MV-4-11 (cell line): ENCODE results near the gene P4HA3.
A peak's percentile ranks its signal among the peaks of the same experiment; 100 is the strongest.
"Not testable (repeated sequence)": the region's sequence is repeated elsewhere in the genome, so short reads cannot be mapped to it uniquely, and the experiment has no call there.

Source experiments
- DNase-seq: peaks from one replicate; lab custom pipeline; 2025; lab: John Stamatoyannopoulos, UW

Gene P4HA3

DNA sequence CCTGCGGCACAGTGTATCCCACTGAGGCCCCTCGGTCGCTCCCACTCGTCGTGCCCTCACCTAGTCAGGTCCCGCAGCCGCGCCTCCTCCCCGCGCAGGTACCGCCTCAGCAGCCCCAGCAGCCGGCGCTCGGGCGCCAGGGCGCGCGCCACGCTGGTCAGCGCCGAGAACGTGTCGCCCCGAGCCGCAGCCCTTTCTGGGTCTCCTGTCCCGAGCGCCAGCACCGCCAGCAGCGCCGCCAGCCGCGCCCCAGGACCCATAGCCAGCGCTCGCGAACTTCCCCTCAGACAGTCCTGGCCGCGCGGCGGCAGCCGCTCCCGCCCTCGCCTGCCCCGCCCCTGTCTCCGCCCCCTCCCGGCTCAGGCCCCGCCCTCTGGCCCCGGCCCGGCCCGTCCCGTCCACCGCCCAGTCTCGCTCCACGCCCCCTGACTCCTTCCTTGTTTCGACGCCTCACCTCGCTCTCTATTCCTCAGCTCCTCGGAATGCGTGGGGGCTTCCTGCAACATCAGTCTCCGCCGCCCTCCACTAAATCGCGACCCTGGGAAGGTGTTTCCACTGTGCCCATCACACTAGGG, at the start of gene P4HA3:
Gene P4HA3 (minus strand): TSS at position 289 of the 575 bp plus-strand sequence. CDS start 29 bp downstream, at position 260.
- DNase-seq = peak; percentile 25

DNA sequence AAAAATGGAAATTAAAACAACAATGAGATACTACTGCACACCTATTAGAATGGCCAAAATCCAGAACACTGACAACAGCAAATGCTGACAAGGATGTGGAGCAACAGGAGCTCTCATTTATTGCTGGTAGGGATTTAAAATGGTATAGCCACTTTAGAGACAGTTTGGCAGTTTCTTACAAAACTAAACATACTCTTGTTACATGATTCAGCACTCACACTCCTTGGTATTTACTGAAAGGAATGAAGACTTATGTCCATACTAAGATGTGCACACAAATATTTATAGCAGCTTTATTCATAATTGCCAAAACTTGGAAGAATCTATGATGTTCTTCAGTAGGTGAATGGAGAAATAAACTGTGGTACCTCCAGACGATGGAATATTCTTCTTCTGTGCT, 46.0 kb upstream of the P4HA3 start:
- DNase-seq = no peak

DNA sequence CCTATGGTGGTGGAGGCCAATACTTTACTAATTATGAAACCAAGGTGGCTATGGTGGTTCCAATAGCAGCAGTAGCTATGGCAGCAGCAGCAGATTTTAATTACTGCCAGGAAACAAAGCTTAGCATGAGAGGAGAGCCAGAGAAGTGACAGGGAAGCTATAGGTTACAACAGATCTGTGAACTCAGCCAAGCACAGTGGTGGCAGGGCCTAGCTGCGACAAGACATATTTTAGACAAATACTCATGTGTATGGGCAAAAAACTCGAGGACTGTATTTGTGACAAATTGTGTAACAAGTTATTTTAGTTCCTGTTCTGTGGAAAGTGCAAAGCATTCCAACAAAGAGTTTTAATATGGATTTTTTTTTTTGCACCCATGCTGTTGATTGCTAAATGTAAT, 44.2 kb upstream of the P4HA3 start:
- DNase-seq = no peak

DNA sequence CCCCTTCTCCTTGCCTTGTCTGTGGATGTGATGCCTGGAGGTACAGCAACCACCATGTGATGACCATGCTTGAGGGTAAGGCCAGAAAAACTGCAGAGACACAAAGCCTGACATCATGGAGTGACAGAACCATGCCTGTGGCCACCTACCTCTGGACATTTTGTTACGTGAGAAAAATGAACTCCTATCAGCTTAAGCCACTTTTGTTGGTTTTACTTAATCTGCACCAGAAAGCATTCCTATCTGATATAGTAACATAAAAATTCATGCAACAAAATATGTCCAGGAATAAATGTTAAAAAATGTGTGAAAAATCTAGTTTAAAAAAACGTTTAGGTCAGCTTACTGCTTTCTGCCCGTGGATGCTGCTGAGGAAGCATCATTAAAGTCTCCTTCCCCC, 42.6 kb upstream of the P4HA3 start:
- DNase-seq = no peak

DNA sequence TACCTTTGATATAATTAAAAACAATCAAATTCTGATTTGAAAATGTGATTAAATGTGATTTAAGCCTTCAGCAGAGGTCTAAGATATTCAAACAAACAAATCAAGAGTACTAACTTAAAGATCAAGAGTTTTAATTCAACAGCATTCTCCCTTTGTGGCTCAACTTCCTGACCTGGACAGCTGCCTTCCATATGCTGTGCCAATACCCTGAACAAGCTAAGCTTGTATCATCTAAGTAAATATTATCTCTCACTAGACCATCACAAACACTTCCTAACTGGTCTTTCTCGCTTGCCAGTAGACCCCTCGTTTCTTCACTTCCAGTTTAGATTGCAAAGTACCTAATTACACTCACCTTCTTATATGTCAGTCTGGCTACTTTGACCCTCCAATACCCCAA, 35.9 kb upstream of the P4HA3 start:
- no peak for DNase-seq

DNA sequence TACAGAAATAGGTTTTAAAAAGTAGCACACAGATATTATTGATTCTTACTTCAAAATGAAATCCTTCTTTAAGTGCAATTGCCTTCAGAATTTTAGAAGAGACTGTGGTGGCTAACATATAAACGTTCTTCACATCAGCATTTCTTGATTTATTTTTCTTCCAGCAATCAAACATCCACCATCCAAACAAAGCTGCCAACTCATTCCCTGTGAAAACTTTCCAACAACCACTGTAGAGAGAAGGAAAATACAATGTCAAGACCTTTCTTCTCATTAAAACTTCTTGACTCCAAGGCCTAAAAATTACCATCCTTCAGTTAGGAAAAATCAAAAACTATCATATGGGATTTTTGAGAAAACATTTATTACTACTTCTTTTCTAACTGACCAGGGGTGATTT, 34.0 kb upstream of the P4HA3 start:
- DNase-seq = no peak

DNA sequence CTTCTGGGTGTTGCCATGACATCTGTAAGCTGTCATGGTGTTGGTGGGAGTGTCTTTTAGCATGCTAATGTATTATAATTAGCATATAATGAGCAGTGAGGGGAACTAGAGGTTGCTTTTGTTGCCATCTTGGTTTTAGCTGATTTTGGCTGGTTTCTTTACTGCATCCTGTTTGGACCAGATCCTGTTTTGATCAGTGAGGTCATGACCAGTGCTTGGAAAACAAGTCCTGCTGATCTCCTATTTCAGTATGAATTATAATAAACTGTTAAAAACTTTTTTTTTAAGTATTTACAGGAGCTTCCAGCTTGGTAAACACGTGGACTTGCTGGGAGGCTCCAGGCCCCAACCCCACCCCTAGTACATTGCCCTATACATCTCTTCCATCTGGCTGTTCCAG, 30.5 kb upstream of the P4HA3 start:
- DNase-seq = no peak

DNA sequence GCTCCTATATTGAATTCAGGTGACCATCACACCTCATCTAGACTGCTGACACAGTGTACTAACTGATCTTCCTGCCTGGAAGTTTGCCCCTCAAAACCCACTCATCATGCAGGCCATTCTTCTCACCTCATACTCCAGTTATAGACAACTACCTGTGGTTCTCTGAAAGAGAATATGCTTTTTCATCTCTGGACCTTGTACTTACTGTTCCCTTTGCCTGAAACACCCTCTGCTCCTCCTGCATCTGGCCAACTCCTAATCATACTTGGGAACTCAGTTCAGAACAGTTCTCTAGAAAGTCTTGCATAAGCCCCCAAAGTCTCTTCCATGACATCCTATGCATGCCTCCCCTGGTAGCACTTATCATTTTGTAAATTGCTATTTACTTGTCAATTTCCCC, 28.2 kb upstream of the P4HA3 start:
- no peak for DNase-seq

DNA sequence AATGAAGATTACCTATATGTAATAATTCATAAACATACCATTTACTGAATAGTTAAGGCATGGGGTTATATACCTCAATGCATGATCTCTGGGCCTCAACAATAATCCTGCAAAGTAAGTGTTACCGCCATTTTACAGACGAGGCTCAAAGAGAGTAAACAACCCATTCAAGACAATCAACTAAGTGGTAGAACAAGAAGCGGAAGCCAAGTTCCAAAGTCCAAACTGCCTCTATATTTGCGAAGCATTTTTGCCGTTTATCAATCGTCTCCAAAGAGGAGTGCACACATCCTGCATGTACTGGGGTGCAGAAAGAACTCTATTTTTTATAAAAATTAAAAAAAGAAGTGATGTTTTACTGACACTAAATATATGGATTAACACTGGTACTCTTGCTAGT, 27.5 kb upstream of the P4HA3 start:
- DNase-seq = no peak

DNA sequence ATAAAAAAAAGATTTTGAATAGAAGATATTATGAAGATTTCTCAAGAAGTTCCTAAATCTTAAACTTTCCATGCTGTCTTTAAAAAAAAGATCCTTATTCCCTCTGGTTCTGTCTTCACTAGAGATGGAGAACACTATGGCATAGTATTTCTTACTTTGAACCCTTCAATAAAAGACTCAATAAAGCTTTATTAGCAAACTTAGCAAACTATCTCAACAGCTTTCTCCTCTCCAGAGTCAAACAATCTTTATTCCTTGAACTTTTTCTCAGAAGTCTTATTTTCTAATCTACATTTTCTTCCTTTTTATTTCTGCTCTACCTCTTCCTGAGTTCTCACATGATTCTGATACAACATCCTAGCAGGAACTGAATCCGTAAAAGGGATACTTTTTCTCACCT, 21.8 kb upstream of the P4HA3 start:
- DNase-seq = no peak

DNA sequence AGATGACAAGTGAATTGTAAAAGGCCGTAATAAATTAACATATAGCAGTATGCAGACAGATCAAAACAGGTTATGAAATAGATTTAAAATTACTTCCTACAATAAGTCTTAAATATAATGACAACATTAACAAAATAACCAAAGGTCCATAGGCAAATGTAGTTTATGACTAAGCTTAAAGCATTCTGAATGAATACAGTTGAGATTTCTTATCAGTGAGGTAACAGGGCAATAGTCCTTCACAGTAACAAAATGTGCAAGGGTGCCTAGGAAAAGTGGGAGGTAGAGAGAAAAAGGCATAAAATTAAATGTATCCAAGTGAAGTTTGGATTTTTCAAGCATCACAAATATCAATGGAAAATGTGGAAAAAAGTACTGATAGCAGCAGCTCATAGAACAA, 20.9 kb upstream of the P4HA3 start:
- no peak for DNase-seq

DNA sequence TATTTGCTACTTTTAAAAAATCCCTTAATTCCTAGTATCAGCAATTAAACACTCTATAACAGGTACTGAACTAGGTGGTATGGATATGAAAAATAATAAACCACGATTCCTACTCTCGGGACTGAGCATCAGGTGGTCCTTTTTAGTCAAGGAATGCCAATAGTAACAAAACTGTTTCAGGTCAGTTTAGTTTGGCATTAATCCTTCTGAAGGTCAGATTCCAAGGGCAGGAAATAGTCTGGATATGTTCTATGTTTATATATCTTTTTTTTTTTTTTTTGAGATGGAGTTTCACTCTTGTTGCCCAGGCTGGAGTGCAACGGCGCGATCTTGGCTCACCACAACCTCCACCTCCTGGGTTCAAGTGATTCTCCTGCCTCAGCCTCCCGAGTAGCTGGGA, 19.6 kb upstream of the P4HA3 start:
- not testable (repeated sequence) for DNase-seq

DNA sequence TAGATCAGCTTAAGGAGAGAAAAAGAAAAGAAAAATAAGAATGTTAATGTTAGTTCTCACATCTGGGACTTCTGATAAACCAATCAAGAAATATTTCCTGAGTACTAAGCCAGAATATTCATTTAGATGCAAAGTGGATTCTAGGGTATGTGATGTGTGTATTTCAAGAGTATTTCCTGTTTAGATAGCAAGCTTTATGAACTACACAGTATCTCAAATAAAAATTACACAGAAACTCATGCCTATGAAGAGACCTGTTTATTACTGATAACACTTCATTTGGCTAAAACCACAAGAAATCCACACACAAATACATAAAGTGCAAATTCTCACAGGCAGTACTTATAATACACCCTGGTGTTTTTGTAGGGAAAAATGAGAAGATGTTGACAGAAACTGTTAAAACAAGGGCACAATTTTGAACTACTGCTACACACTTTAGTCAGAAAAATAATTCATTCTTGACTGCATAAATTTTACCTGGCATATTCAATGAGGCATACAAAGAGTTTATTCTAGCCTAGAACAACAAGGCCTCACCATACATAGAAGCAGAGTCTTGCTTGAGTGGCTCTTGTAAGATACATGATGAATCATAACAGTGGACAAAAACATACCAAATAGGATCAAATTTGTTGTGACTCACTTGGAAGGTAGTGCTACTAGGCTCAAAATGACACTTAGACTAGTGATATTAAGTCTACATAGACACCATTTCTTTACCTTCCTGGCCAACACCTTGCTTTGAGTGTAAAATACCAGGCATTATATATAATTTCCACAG, 18.8 kb upstream of the P4HA3 start:
- no peak for DNase-seq

DNA sequence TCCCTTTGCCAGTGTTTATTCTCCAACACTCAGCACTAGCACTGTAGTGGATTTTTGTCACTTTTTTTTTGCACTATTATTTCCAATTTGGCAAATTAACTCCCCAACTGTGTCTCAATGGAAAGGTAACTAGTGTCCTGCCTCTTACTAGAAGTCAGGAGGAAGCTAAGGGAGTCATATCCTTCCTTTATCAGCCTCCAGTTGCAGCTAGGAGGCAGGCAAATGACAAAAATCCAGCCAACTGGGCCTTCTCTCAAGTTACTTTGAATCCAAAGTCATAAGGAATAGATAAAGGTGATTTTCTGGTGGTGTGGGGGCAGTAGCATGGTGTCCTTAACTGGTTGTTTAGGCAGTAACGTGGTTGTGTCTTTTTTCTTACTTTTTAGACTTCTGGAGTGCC, 15.6 kb upstream of the P4HA3 start:
- DNase-seq = no peak

DNA sequence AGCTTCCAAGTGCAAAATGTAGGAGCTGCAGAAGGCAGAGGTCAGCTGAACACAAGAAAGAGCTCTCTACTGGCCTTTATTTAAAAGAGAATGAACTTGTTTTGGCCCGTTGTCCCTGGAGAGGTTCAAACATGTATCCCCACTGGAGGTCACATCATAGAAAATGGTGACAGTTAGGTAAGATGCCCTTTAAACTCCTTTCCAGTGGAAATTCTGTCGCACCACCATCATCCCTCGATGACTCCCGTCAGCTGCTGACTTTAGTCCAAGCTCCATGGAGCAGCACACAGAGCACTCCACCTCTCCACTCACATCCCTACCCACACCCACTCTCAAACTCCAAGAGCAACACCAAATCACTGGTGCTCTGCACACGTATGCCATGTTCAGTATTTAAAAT, 15.2 kb upstream of the P4HA3 start:
- DNase-seq = no peak

DNA sequence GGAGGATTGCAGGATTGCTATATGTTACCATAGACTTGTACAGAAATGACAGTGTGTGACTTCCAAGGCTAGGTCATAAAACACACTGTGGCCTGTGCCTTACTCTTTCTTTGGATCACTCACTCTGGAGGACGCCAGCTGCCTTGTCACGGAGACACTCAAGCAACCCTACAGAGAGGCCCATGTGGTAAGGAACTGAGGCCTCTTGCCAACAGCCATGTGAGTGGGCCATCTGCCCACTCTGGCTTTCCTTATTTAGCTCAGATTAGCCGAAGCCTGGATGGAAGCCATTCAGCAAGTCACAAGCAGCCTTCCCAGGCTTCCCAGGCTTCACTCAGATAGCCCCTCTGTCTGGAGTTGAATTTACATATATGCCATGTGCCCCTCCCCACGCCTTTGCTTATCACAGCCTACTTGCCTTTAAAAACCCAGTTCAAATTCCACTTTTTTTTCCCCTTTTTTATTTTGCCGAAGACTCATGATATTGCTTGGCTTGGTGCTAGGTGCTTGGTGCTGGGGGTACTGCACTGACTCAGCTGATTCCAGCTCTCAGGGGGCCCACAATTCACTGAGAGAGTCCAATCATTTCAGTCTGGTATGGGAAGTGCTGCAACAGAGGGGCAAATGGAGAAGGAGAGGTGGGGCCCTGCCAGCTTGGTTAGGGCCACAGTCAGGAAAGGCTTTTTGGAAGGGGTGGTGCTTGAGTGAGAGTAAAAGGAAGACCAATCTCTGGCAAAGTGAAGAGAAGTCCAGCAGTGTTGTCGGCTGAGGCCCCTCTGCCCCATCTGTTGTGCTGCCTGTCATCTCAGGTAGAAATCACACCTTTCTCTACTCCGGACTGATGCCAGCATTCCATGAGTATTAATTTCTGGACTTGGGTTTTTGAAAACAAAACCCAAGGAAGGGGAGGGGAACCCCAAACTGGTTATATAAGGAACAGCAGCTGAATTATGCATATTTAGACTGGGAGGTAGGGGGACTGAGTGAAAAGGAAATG, 14.5 kb upstream of the P4HA3 start:
- no peak for DNase-seq

DNA sequence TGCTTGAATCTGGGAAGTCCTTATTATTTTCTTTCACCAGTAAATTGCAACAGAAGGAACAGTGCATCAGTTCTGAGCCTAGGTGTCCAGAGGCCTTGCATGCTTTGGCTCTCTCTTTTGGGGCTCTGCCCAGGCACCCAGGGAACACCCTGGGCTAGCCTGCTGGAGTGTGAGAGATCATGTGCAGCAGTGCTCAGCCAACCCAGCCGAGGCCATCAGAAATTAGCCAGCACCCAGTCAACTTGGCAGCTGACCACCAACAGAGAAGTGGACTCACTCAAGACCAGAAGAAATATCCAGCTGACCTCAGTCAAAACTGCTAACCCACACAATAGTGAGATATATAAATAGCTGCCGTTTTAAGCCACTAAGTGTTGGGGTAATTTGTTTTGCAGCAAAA, 11.2 kb upstream of the P4HA3 start:
- no peak for DNase-seq

DNA sequence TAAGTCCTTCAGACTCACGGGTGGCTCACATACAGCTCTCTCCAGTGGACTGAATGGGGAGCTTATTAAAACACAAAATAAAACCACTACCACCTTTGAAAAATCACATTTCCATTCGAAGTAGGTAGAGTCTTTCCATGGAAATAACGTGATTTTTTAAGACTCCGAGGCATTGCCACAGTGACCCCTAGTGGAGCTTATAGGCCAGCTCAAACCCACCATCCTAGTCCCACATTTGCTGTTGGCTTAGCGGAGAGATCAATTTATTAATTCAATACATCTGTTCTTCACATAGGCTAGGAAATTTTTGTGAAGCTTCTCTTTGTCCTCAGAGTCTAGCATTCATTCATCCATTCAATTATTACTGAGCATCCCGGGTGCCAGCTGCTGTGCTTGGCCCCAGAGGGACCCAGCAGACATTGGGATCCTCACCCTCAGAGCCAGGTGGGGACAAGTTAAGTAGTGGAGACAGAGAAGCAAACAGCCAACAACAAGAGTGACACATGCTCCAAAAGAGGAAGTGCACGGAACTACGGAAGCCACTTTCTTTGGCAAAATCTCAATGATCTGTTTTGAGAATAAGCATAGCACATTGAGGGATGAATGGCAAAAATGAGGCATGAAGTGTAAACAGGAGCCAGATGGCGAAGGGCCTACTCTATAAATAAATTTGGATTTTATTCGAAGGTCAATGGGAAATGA, 10.2 kb upstream of the P4HA3 start:
- peak; percentile 73 for DNase-seq

DNA sequence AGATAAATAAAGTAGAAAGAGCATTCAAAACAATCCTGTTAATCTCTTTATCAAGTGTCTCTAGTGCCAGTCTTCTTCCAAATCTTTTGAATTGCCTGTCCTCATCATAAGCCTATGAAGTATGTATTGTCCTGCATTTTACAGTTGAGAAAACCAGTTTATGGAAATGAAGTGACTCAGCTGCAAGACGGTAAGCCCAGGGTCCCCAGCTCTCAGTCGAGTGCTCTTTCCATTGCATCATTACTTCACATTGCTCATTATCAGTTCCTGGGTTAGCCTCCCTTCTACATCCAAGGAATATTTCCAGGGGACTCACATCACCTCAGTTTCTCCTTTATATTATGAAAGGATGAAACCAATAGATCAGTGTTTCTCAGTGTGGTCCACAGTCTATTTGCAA, 9.1 kb upstream of the P4HA3 start:
- no peak for DNase-seq

DNA sequence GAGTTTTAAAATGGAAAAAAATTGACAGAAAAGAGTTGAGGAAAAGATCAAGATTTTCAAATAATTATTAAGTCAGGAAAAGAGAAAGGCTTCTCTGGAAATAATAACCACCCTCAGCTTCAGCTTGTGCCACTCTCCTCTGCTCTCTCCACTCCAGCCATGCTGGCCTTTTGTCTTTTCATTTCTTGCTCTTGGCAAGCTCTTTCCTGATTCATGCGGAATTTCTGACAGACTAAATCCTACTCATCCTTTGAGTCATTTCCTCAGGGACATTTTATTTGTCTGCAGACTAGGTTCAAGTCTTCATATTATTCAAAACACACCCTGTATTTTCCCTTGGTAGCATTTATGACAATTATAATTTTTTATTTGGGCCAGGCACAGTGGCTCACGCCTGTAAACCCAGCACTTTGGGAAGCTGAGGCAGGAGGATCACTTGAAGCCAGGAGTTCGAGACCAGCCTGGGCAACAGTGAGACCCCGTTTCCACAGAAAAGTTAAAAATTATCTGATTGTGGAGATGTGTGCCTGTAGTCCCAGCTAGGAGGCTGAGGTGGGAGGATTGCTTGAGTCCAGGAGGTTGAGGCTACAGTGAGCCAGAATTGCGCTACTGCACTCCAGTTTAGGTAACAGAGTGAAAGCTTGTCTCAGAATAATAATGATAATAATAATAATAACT, 7.8 kb upstream of the P4HA3 start:
- DNase-seq = no peak

DNA sequence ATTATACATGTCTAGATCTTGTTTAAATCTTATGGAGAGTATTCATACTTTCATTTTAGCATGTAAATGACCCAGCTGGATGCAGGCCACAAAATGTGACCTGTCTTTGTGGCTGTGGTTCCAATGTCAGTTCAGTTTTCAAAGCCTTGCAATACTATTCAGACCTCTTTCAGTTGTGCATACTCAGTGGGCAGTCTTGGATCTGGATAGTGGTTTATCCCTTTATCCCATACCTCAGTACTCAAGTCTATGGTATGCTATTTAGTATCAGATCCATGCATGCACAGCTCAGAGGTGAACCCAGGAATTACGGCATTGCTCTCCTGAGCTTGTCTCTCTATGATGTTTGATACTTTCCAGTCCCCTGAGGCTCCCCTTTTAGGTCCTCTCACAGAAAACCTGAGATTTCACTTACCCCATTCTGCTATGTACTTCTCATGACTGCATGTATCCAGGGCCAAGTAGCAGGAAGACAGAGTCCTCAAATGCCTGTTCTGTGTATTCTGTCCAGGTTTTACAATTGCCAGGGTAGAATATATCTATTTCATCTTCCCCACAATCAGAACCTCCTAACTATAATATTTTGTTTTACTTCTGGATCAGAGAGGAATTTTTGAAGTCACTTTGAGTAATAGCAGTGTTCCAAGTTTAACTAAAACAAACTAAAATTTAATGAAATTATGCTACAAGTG, 6.9 kb upstream of the P4HA3 start:
- DNase-seq = no peak
